ELF-1 (cell line): ENCODE measurements around the gene SAMD5.
A peak's percentile ranks its signal among the peaks of the same experiment; 100 is the strongest.
"Not testable (repeated sequence)": the region's sequence is repeated elsewhere in the genome, so short reads cannot be mapped to it uniquely, and the experiment has no call there.

Source experiments
- DNase-seq: peaks from one replicate; pipeline ENCODE4 v3.0.0-alpha.2; 2016; ENCODE audit warnings: low read depth, low spot score

Gene SAMD5

DNA sequence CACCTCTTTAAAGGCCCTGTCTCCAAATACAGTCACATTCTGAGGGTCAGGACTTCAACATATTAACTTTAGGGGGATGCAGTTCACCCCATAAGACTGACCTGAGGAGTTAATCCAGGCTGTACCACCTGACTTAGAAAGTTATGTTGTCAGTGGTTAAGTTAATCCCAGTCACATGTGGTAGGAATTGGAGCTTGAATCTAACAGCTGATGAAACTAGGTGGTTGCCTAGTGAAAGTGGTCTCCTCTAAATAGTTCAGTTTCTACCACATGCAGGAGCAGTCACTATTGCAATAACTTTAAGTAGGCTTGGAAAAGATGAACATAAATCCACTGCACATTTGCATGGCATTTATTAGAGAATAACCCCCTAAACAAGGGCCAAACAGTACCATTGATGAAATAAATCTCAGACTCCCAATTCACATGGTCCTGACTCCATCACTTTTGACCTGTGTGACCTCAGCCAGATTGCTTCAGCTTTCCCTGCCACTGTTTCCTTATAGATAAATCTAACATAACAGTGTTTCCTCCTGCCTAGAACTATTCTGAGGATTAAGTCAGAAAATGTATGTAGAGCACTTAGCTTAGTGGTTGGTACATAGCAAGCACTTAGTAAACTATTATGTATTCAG is 20.1 kb downstream of the SAMD5 start:
- no peak for DNase-seq

DNA sequence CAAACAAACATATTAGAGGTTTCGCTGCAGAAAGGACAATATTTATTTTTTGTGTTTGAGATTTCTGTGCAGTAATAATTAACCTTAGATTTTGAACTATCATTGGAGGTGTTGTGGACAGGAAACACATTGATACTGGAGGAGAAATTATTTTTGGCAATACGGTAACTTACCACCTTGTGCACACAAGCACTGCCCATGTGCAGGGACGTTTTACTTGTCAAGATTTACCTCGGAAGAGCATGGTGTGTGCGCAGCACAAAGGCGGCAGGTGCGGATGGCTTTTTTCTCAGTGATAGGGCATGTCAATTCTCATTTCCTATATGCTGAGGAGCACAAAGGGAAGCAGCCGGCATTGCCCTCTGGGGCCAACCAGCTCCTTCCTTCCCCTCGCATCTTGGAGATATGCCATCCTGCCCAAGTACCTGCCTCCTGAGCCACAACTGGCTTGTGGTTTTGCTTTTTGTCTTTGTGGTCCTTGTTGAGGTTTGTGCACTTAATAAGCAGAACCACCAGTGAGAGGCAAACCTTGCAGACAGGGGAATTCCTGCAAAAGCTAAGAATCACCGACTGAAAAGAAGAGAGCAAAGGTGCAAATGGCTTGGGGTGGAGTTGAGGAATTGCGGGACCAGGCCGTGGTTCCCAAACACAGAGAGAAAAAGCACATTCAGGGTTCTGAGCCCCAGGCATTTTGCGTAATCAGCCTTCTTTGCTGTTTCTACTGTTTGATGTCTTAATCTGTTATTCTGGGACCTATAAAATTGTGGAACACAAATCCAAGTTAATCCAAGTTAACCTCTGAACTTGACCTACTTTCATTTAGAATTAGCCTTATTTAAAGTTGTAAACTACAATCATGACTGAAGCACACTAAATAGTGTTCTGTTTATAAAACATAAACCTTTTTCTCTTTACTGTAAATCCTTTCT is 21.9 kb downstream of the SAMD5 start:
- DNase-seq, result peak; percentile 36

GRCh38 chr6:147531321-147531720 is 22.8 kb downstream of the SAMD5 start:
- DNase-seq, result no peak

DNA sequence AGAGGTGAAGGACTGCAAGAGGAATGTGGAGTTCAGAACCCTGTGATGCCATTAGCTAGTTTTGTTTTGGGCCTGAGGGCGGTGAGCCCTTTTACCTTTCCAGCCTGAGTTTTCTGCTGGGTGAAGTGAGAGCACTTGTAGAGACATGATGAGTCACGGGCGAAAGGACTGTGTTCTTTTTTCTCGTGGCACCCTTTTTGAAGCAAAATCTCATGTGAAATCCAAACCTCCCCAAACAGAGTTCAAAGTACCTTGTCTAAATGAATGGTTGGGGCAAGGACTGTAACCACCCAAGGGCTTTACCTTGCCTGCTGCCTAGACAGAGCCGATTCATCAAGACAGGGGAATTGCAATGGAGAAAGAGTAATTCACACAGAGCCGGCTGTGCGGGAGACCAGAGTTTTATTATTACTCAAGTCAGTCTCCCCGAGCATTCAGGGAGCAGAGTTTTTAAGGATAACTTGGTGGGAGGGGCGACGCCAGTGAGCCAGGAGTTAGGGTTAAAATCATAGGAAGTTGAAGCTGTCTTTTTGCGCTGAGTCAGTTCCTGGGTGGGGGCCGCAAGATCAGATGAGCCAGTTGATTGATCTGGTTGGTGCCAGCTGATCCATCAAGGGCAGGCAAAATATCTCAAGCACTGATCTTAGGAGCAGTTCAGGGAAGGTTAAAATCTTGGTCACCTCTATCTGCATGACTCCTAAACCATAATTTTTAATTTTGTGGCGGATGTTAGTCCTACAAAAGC is 25.8 kb downstream of the SAMD5 start:
- DNase-seq, result peak; percentile 58

DNA sequence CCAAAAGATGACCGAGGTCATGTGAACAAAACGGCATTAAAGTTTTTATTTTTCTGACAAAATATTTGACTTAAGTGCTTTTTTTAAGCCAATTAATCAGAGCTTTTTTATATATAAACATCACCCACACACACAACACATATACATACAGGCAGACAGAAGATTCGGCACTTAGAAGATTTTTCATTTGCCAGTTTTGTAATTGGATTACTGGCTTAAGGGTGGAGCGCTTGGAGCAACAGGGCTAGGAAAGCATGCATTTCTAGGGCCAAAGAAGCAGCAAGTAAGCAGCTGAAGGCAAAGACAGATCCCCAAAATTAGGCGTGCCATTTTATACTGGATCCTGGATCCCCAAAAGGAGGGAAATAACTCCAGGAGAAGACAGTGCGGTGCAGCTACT is 30.3 kb downstream of the SAMD5 start:
- no peak for DNase-seq

GRCh38 chr6:147540075-147540474 is 31.6 kb downstream of the SAMD5 start:
- DNase-seq, result no peak

DNA sequence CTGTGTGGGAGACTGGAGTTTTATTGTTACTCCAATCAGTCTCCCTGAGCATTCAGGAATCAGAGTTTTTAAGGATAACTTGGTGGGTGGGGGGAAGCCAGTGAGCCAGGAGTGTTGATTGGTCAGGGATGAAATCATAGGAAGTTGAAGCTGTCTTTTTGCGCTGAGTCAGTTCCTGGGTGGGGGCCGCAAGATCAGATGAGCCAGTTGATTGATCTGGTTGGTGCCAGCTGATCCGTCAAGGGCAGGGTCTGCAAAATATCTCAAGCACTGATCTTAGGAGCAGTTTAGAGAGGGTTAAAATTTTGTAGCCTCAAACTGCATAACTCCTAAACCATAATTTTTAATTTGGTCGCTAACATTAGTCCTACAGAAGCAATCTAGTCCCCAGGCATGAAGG is 33.9 kb downstream of the SAMD5 start:
- DNase-seq, result not testable (repeated sequence)

- no peak for DNase-seq
These were observed 35.9 kb downstream of the SAMD5 start for GRCh38 chr6:147544420-147544819.

DNA sequence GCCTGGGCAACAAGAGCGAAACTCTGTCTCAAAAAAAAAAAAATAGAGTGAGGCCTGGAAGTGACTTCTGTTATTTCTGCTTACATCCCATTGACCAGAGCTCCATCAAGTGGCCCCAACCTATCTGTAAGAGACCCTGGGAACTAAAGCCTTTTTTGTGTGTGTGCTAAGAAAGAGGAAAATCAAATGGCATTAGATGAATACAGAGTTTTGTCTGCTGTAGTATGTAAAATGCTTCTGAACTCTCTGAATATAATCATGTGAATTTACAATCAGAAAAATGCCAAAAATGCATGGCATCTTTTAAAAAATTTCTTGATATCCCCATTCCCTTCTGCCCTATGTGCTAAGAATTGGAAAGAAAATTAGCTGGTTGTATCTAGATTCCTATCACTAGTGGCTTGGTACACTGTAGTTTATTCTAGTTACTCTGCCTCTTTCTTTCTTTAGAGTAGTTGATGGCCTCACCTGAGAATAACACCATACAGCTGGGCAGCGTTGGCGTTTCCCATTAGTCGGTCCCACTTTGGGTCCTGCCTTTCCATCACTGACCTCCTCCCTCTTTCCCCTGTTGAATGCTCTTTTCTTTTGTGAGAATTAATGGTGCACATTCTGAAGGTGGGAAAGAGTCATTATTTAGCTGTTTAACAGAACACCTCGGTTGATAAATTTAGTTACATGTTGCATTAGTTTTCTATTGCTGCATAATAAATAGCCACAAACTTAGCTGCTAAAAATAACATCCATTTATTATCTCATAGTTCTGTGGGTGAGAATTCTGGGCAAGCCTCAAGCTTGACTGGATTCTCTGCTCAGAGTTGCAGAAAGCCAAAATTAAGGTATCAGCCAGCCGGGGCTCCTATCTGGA is 38.2 kb downstream of the SAMD5 start:
- DNase-seq, result no peak

GRCh38 chr6:147547369-147547902 is 38.9 kb downstream of the SAMD5 start:
- no peak for DNase-seq

DNA sequence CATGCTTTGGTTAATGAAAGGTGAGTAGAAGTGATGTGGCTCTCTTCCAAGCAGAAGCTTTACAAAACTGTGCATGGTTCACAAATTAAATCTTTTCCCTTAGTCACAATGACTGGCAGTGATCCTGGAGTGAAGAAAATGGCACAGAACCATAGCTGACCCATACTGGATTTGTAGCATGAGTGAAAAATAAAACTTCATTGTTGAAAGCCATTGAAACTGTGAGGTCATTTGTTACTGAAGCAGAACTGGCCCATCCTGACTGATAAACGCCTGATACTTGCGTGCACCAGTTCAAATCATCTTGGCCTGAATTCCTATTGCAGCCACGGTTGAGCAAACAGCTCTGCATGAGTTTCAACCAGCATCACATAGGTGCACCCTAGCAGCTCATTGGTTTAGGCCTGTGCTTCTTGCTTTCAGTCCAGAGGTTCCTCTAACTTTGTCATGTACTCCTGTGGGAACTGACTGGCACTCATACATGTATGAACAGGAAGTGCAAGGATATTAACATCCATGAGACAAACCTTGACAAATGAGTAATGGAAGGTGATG is 40.5 kb downstream of the SAMD5 start:
- DNase-seq, result no peak

DNA sequence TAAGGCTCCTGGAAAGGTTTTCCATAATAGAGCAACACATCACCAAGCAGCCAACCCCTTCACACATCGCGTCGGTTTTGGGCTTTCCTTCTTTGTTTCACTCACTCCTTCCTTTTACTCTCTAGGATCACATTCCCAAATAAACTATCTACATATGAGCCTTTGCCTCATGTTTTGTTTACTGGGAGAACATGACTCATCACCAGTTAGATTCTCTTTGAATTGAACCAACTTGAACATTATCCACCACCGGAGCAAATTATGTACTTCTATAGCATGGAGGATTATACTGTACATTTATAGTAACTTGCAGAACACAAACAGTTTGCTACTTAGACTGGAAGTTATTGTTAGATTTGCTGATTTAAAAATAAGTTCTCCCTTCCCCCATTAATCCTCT is 41.0 kb downstream of the SAMD5 start:
- DNase-seq, result no peak

DNA sequence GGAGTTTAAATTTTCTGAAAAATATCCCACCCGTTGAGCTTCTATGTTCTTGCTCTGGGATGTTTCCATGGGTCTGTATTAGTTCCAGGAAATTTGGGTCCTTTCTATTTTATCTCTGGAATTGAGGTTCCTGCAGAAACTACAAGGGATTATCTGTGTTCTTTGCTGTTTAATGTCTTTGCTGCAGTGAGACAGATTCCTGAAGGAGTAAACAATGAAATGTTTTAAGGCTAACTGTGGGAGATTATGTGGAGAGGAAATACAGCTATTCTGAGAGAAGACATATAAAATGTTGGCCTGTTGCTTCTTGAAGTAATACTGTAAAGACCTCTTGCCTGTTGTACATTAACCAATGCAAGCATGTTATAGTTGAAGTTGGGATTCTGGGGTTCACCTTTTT is 43.5 kb downstream of the SAMD5 start:
- no peak for DNase-seq

DNA sequence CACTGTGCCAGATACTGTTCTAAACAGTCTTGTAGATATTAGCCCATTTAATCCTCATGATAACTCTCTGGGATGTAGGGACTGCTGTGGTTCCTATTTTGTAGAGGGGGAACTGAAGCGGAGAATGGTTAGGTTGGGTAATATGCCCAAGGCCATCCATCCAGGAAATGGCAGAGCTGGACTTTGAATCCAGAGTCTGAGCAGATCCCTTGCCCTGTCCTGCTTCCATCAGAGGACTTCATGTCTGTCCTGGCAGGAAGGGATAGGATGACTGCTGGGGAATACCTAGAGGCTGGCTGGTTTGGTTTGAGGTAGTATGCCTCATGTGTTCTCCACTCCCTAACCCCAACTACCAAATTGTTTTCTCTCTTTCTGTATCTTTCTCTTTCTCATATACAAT is 44.6 kb downstream of the SAMD5 start:
- DNase-seq, result no peak

GRCh38 chr6:147554281-147554680 is 45.8 kb downstream of the SAMD5 start:
- DNase-seq, result no peak

DNA sequence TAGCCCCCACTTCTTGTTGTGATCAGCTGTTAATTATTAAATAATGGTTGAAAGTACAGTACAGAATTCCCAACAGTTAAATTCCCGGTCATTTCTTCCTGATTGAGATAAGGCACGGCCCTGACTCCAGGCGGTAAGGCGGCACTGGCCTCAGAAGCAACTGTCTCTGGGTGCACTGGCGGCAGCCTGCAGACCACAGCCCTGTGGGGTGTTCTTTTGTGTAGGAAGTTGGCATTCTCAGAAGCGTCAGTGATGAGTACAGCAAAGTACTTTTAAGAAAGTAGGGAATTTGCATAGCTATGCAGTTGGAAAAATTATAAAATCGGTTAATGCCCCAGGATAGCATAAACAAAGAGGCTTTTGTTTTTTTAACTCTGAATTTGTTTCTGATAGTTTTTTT is 50.5 kb downstream of the SAMD5 start:
- no peak for DNase-seq

- no peak for DNase-seq
These were observed 52.2 kb downstream of the SAMD5 start for GRCh38 chr6:147560670-147561069.

DNA sequence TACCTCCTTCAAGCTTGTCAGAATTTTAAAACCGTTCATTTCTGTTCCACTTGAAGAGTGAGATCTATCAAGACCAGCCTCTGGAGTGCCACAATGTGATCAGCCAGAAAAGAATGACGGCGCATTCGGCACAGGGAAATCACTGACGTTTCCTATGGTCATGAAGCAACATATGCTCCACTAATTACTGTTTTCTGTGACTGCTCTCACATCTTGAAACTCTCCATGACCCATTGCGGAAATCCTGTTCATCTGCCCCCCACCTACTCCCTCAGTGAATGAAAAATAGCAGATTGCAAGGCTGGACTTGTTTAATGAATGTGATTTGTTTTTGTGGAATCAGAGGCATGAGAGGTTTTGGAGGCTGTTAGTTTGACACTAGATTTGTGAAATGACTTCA is 53.2 kb downstream of the SAMD5 start:
- no peak for DNase-seq

GRCh38 chr6:147563472-147563871 is 55.0 kb downstream of the SAMD5 start:
- DNase-seq, result no peak

- DNase-seq, result no peak
These were observed 56.1 kb downstream of the SAMD5 start for GRCh38 chr6:147564556-147564955.
